Stimulated activated CD8-positive, alpha-beta memory T cell treated with anti-CD3 and anti-CD28 coated beads, Interleukin-4, amount 100 ng/mL, for 48 hours (primary cell): ENCODE results near the gene ZNF333.
A peak's percentile ranks its signal among the peaks of the same experiment; 100 is the strongest.
"Not testable (repeated sequence)": the region's sequence is repeated elsewhere in the genome, so short reads cannot be mapped to it uniquely, and the experiment has no call there.

ENCODE experiments used
- DNase-seq: peaks from one replicate; pipeline ENCODE4 v3.0.0-alpha.2; 2020

Gene ZNF333

GRCh38 chr19:14770944-14771839, 81.3 kb downstream of the ZNF333 start:
- DNase-seq: peak; percentile 16

- DNase-seq: peak; percentile 4
Measured at GRCh38 chr19:14772467-14772866, 82.6 kb downstream of the ZNF333 start.

- no peak for DNase-seq
Measured at GRCh38 chr19:14772995-14773394, 83.1 kb downstream of the ZNF333 start.

GRCh38 chr19:14773722-14774121, 83.9 kb downstream of the ZNF333 start:
- DNase-seq: not testable (repeated sequence)

- no peak for DNase-seq
Measured at GRCh38 chr19:14774373-14774772, 84.5 kb downstream of the ZNF333 start.

- not testable (repeated sequence) for DNase-seq
Measured at GRCh38 chr19:14775326-14775725, 85.5 kb downstream of the ZNF333 start.

- DNase-seq: peak; percentile 40
Measured at GRCh38 chr19:14775869-14776586, 86.2 kb downstream of the ZNF333 start.

GRCh38 chr19:14777645-14778044, 87.8 kb downstream of the ZNF333 start:
- not testable (repeated sequence) for DNase-seq

- not testable (repeated sequence) for DNase-seq
Measured at GRCh38 chr19:14778110-14778845, 88.4 kb downstream of the ZNF333 start, which contains the start of gene ADGRE2. Gene ADGRE2 (minus strand): TSS chr19:14778560. CDS start chr19:14776756, 1,804 bp downstream.

GRCh38 chr19:14779151-14779550, 89.3 kb downstream of the ZNF333 start:
- DNase-seq: no peak

GRCh38 chr19:14780622-14781225, 90.9 kb downstream of the ZNF333 start:
- DNase-seq: peak; percentile 14

GRCh38 chr19:14781713-14782536, 92.1 kb downstream of the ZNF333 start:
- peak; percentile 2 for DNase-seq

- peak; percentile 14 for DNase-seq
Measured at GRCh38 chr19:14782626-14783409, 93.0 kb downstream of the ZNF333 start.
